Esophagus squamous epithelium (tissue), 5 donors: ENCODE data around the gene ARNT2. TPM values are rescaled to one million over a fixed set of nuclear protein-coding genes. Genes with fewer than 3 reads are reported as not detected.

ENCODE experiments used
- DNase-seq: peaks from one replicate; lab custom pipeline; 2025; lab: John Stamatoyannopoulos, UW
- H3K27ac ChIP-seq, 4 donors: fragments of 200-600 bp; sonication (generic); one replicate each; pipeline ENCODE4 v1.5.1; 2016 to 2019; ENCODE audit warnings: mild to moderate bottlenecking in 1 of 4
- H3K27me3 ChIP-seq, 4 donors: fragments of 200-600 bp; sonication (generic); 1 replicate in 3 of 4; 2 replicates in 1 of 4; pipeline versions ENCODE4 v1.5.1 to v1.6.0; 2017 to 2021; ENCODE audit warnings: antibody characterized with exemption in 1 of 4
- H3K36me3 ChIP-seq, 3 donors: fragments of 200-600 bp; sonication (generic); one replicate each; pipeline ENCODE4 v1.5.1; 2016 to 2019
- H3K4me1 ChIP-seq, 3 donors: fragments of 200-600 bp; sonication (generic); one replicate each; pipeline ENCODE4 v1.5.1; 2017 to 2019
- H3K4me3 ChIP-seq, 4 donors: fragments of 200-600 bp; sonication (generic); 1 replicate in 3 of 4; 2 replicates in 1 of 4; pipeline ENCODE4 v1.5.1; 2016 to 2019; ENCODE audit warnings: mild to moderate bottlenecking in 2 of 4, moderate library complexity in 1 of 4
- H3K9me3 ChIP-seq, 3 donors: fragments of 200-600 bp; sonication (generic); one replicate each; pipeline ENCODE4 v1.5.1; 2016 to 2019
- POLR2A ChIP-seq, 4 donors: fragments of 450-650 bp; IDR thresholded peaks; one replicate each; pipeline ENCODE4 v1.6.1; 2017; ENCODE audit warnings: antibody characterized with exemption in 4 of 4, mild to moderate bottlenecking in 4 of 4, moderate library complexity in 3 of 4
- WGBS, 2 donors: methylation state at CpG; one replicate each; pipeline ENCODE4 v1.1.5; 2018; 5-methylcytosine and 5-hydroxymethylcytosine counted together
- intact Hi-C: fragments of 100-400 bp; cut with DNase I; formaldehyde crosslinking; loops from one replicate; pipeline ENCODE4 v1.15.0; 2022
- total RNA-seq, 4 donors: library from RNA; depleted of rRNA; stranded (reverse); fragments of >200 nt; gene quantifications; one replicate each; pipeline ENCODE4 v1.1.0, GENCODE V29; 2016
- TF ChIP-seq, protein P1 (sequence below), 6 experiments: fragments of 450-650 bp in 4 of 6; fragments of 200-600 bp in 2 of 6; sonication (generic) in 2 of 6; IDR thresholded peaks; one replicate each; pipeline ENCODE4 v1.5.1; 2016 to 2019; ENCODE audit warnings: antibody characterized with exemption in 6 of 6, mild to moderate bottlenecking in 4 of 6, moderate library complexity in 4 of 6
- donor health status: DM: yes; HTN: yes; CAD: no.

The ARNT2 gene
- total RNA-seq, 4 donors from 2014 or later, result 0.15 to 5.7 (median 1.7) TPM

DNA sequence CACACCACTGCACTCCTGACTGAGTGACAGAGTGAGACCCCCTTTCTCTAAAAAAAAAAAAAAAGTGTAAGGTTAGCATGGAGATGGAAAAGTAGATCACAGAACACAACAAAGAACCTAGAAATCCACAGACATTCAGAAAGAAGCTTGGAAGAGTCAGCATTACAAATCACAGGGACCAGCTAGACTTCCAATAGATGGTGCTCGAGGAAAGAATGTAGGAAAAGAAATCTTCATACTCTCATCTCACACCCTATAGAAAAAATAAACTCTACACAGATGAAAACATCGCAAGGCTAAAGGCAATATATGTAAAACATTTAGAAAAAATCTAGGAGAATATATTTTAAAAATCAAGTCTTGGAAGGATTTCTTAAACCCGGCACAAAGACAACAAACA is 196.4 kb downstream of the ARNT2 start:
- TF ChIP-seq, protein P1, sequence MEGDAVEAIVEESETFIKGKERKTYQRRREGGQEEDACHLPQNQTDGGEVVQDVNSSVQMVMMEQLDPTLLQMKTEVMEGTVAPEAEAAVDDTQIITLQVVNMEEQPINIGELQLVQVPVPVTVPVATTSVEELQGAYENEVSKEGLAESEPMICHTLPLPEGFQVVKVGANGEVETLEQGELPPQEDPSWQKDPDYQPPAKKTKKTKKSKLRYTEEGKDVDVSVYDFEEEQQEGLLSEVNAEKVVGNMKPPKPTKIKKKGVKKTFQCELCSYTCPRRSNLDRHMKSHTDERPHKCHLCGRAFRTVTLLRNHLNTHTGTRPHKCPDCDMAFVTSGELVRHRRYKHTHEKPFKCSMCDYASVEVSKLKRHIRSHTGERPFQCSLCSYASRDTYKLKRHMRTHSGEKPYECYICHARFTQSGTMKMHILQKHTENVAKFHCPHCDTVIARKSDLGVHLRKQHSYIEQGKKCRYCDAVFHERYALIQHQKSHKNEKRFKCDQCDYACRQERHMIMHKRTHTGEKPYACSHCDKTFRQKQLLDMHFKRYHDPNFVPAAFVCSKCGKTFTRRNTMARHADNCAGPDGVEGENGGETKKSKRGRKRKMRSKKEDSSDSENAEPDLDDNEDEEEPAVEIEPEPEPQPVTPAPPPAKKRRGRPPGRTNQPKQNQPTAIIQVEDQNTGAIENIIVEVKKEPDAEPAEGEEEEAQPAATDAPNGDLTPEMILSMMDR (IDR thresholded peaks at IDR 0.05), result no peak
- TF ChIP-seq POLR2A (IDR thresholded peaks at IDR 0.05), result no peak

DNA sequence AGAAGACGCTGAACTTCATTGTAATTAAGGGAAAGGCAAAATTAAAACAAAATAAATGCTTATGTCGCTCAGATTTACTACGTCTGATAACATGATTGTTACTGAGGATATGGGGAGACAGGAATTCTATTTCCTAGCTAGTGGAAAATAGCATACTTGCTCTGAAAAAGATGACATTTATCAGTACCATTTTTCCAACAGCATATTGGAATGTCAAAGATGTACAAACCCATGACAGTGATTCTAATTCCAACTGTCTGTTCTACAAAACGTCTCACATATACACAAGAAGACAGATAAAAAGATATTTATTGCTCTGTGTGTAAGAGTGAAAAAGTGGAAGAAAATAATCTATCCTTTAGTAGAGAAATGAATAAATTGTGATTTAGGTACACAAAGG is 197.1 kb downstream of the ARNT2 start:
- TF ChIP-seq, protein P1 (IDR thresholded peaks at IDR 0.05), result no peak
- TF ChIP-seq POLR2A (IDR thresholded peaks at IDR 0.05), result no peak
- 81 to 83% methylated on average over 4 of the region's 4 CpGs for WGBS, 2 donors
- Histone ChIP-seq H3K9me3 (no peaks in the 10 kb centered on the region), H3K4me1 (peaks cover 0 to 6% (median 2%) of the 10 kb centered on the region in 3 donors), H3K27me3 (peaks cover 0 to 6% (median 0%) of the 10 kb centered on the region in 4 donors), H3K36me3 (no peaks in the 10 kb centered on the region), H3K4me3 (no peak overlapping the region), H3K27ac (no peak overlapping the region)
- DNase-seq, result no peak
- intact Hi-C loops, result no loop called here

More for the DNA sequence above, 196.4 kb downstream of the ARNT2 start:
- H3K27me3 ChIP-seq, result peaks cover 0 to 1% (median 0%) of the 10 kb centered on the region in 4 donors
- intact Hi-C loops, result no loop called here
- H3K9me3 ChIP-seq, result no peaks in the 10 kb centered on the region
- no peak overlapping the region for H3K27ac ChIP-seq
- H3K36me3 ChIP-seq, result no peaks in the 10 kb centered on the region
- H3K4me3 ChIP-seq, result no peak overlapping the region
- peaks cover 0 to 8% (median 8%) of the 10 kb centered on the region in 3 donors for H3K4me1 ChIP-seq
- no peak for DNase-seq
- 83 to 90% methylated on average over 3 of the region's 3 CpGs for WGBS, 2 donors

- 78 to 84% methylated on average over 11 to 14 of the region's 14 CpGs for WGBS, 2 donors
Measured at GRCh38 chr15:80604583-80605575, 200.7 kb downstream of the ARNT2 start.

GRCh38 chr15:80605591-80606150 is 201.5 kb downstream of the ARNT2 start:
- 87 to 92% methylated on average over 6 of the region's 6 CpGs for WGBS, 2 donors
- peaks cover 0 to 6% (median 0%) of the 10 kb centered on the region in 4 donors for H3K27me3 ChIP-seq
- no peak overlapping the region for H3K4me3 ChIP-seq
- TF ChIP-seq POLR2A (IDR thresholded peaks at IDR 0.05), result no peak
- TF ChIP-seq, protein P1 (IDR thresholded peaks at IDR 0.05), result no peak
- H3K4me1 ChIP-seq, result peaks cover 8 to 37% (median 31%) of the 10 kb centered on the region in 3 donors
- intact Hi-C loops, result no loop called here
- H3K27ac ChIP-seq, result no peak overlapping the region
- H3K36me3 ChIP-seq, result no peaks in the 10 kb centered on the region
- H3K9me3 ChIP-seq, result no peaks in the 10 kb centered on the region
- no peak for DNase-seq

More at GRCh38 chr15:80604583-80605575, 200.7 kb downstream of the ARNT2 start:
- Histone ChIP-seq H3K4me3 (no peak overlapping the region), H3K27me3 (peaks cover 0 to 6% (median 0%) of the 10 kb centered on the region in 4 donors), H3K36me3 (no peaks in the 10 kb centered on the region), H3K27ac (no peak overlapping the region), H3K4me1 (peaks cover 8 to 29% (median 28%) of the 10 kb centered on the region in 3 donors), H3K9me3 (no peaks in the 10 kb centered on the region)
- no peak for DNase-seq
- no peak for TF ChIP-seq POLR2A (IDR thresholded peaks at IDR 0.05)
- TF ChIP-seq, protein P1 (IDR thresholded peaks at IDR 0.05), result no peak
- intact Hi-C loops, result no loop called here
